ENCODE measurements around the gene GALNT8. TPM values are rescaled to one million over a fixed set of nuclear protein-coding genes. Genes with fewer than 3 reads are reported as not detected.

The GALNT8 gene
- total and polyA plus RNA-seq, 10 of the 15 experiments (the other 5 are each of a cell fraction or from before 2014, with no cell fraction given), result 0.14 to 0.81 (median 0.31) TPM; not detected in 1

DNA sequence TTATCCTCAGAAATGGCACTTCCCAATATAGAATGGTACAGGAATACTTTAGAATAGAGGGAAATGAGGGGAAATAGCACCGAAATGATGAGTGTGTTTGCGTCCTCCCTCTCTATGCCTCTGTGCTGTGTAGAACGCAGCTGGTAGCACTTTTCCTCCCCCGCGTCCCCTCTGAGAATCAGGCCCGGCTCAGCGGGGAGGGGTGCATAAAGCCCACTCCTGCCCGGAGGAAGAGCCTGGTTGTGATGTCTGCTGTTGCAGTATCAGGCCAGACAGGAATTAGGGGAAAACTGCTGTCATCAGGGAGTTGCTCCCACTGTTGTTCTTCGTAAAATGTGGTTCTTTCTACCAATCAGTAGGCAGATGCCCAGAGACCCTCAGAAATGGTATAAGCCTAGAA is 76.0 kb downstream of the GALNT8 start (continued):
- TF ChIP-seq MYC (IDR thresholded peaks at IDR 0.05; ENCODE audit: insufficient read depth, insufficient read length, insufficient replicate concordance, low read length, severe bottlenecking), result no peak
- TF ChIP-seq CHD2 (IDR thresholded peaks at IDR 0.05; ENCODE audit: borderline replicate concordance, low read depth, low read length), result no peak
- TF ChIP-seq POLR2AphosphoS2 (IDR thresholded peaks at IDR 0.05; ENCODE audit: low read depth, low read length), result no peak
- no peak for TF ChIP-seq ZBTB33 (IDR thresholded peaks at IDR 0.05)
- TF ChIP-seq POLR2A (IDR thresholded peaks at IDR 0.05; ENCODE audit: low read depth, low read length), result no peak
- TF ChIP-seq NFYB (IDR thresholded peaks at IDR 0.05; ENCODE audit: insufficient read depth, low read depth, low read length), result no peak
- TF ChIP-seq ASH2L (IDR thresholded peaks at IDR 0.05; ENCODE audit: borderline replicate concordance, low read depth), result no peak
- TF ChIP-seq LARP7 (IDR thresholded peaks at IDR 0.05), result no peak
- no peak for TF ChIP-seq EZH2 (IDR thresholded peaks at IDR 0.05; ENCODE audit: borderline replicate concordance, control insufficient read depth, low read depth, low read length)

DNA sequence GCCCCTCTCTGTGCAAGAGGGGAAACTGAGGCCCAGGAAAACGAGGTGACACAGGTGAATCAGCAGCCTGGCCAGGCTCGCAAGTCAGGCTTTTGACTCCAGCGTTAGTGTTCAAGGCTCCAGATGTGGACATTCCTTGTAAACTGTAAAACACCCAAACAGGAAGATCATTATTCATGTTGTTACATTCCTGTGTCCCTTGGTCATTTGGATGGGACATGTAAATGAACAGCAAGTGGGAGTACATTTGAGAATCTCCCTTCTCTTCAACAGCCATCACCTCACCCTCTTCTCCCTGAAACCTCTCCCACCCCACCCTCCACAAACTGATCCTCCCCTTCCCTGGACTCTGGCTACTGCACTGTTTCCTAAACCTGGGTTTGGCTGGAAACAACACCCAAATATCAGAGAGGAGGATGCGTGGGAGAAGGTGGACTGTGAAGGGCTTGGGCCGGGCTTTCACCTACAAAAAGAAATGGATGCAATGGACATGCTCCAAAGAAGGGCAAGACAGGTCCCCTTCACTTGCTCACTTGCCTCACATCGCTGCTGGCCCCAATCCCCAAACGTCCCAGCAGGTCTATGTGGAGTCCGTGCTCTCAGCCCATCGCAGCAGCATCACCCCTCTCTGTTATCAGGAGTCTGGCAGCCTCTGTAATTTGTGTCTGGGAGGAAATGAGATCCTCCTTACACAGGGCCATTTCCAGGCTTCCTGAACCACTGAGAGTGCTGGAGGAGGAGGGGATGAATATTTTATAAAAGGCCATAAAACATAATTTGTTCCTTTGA is 76.7 kb downstream of the GALNT8 start:
- no peaks in the 10 kb centered on the region for H3K36me3 ChIP-seq (ENCODE audit: control insufficient read depth in 2 of 2, insufficient read depth in 2 of 2, low read length in 1 of 2)
- peaks cover 3 to 4% of the 10 kb centered on the region in 2 experiments; a peak in 1 of 4 replicates for H3K27me3 ChIP-seq (replicated peaks in 1 of 2; ENCODE audit: control insufficient read depth in 2 of 2, insufficient read depth in 2 of 2, low read length in 1 of 2)
- no peak overlapping the region for H3K27ac ChIP-seq (ENCODE audit: control insufficient read depth, insufficient read depth)
- POLR2A ChIA-PET, result no interaction called here
- intact Hi-C loops (cut with micrococcal nuclease; ENCODE audit: unreplicated experiment) (no loop called here), in situ Hi-C loops (cut with MboI) (no loop called here)
- H3K4me3 ChIP-seq, result no peak overlapping the region
- RAD21 ChIA-PET (ENCODE audit: unreplicated experiment), result no interaction called here
- no peaks in the 10 kb centered on the region for H4K20me1 ChIP-seq (ENCODE audit: control insufficient read depth, insufficient read depth)
- DNase-seq (ENCODE audit: low read depth, low spot score) (no peak), ATAC-seq (no peak), FAIRE-seq (no peak)
- H3K4me2 ChIP-seq (ENCODE audit: control insufficient read depth, insufficient read depth), result no peak overlapping the region
- H3K9me3 ChIP-seq (replicated peaks; ENCODE audit: control insufficient read depth, insufficient read depth, low read length), result no peaks in the 10 kb centered on the region
- no peak overlapping the region for H2AFZ ChIP-seq (ENCODE audit: control insufficient read depth, low read depth, low read length)
- WGBS (ENCODE audit: insufficient coverage, insufficient replicate concordance, low lambda C conversion rate, missing lambda C conversion rate), result 23% methylated on average over 9 of the region's 9 CpGs
- CTCF ChIA-PET, result no interaction called here
- H3K9ac ChIP-seq (ENCODE audit: control insufficient read depth, insufficient read depth, low read length), result no peak overlapping the region
- SMC1A ChIA-PET (ENCODE audit: uncharacterized antibody, unreplicated experiment), result no interaction called here
- no peaks in the 10 kb centered on the region for H3K79me2 ChIP-seq (ENCODE audit: control insufficient read depth, insufficient read depth, low read length)
- H3K4me1 ChIP-seq (ENCODE audit: control insufficient read depth, insufficient read depth, low read length), result no peaks in the 10 kb centered on the region
- BruUV-seq (replicated peaks), result no TSS peak
- no peak for TF ChIP-seq KLF5 (IDR thresholded peaks at IDR 0.05; ENCODE audit: partially characterized antibody)
- no peak for TF ChIP-seq ATF2 (IDR thresholded peaks at IDR 0.05; ENCODE audit: low read length)
- no peak for TF ChIP-seq ETV6 (conservative IDR thresholded peaks at IDR 0.05 in 1 of 2, IDR thresholded peaks at IDR 0.05 in 1 of 2; ENCODE audit: borderline replicate concordance in 1 of 2, low read depth in 1 of 2)
- no peak for TF ChIP-seq ATF7 (IDR thresholded peaks at IDR 0.05; ENCODE audit: low read depth)
- no peak for TF ChIP-seq IRF4 (IDR thresholded peaks at IDR 0.05; ENCODE audit: low read depth, low read length)
- no peak for TF ChIP-seq CBFB (IDR thresholded peaks at IDR 0.05; ENCODE audit: low read depth)
- TF ChIP-seq, protein P1, sequence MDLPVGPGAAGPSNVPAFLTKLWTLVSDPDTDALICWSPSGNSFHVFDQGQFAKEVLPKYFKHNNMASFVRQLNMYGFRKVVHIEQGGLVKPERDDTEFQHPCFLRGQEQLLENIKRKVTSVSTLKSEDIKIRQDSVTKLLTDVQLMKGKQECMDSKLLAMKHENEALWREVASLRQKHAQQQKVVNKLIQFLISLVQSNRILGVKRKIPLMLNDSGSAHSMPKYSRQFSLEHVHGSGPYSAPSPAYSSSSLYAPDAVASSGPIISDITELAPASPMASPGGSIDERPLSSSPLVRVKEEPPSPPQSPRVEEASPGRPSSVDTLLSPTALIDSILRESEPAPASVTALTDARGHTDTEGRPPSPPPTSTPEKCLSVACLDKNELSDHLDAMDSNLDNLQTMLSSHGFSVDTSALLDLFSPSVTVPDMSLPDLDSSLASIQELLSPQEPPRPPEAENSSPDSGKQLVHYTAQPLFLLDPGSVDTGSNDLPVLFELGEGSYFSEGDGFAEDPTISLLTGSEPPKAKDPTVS (IDR thresholded peaks at IDR 0.05; ENCODE audit: low read depth, low read length), result no peak
- TF ChIP-seq IKZF1 (conservative IDR thresholded peaks at IDR 0.05), result no peak
- no peak for TF ChIP-seq CREM (IDR thresholded peaks at IDR 0.05; ENCODE audit: low read depth)
- TF ChIP-seq LARP7 (IDR thresholded peaks at IDR 0.05), result no peak
- TF ChIP-seq BHLHE40 (IDR thresholded peaks at IDR 0.05; ENCODE audit: borderline replicate concordance in 1 of 2, low read depth in 2 of 2, low read length in 1 of 2), result no peak
